HG03175 (cell line): ENCODE data around the gene FKBP1A.
"Not testable (repeated sequence)": the region's sequence is repeated elsewhere in the genome, so short reads cannot be mapped to it uniquely, and the experiment has no call there.

ENCODE experiments used
- ATAC-seq: cut with Tn5 transposase; IDR thresholded peaks from one replicate; pipeline ENCODE4 v1.9.1; 2021; ENCODE audit warnings: mild to moderate bottlenecking, moderate library complexity; ENCODE audit not compliant: unreplicated experiment

FKBP1A gene

GRCh38 chr20:1369970-1370369 lies 22.9 kb downstream of the FKBP1A start:
- ATAC-seq = no peak

GRCh38 chr20:1368448-1369199 lies 24.2 kb downstream of the FKBP1A start:
- no peak for ATAC-seq

DNA sequence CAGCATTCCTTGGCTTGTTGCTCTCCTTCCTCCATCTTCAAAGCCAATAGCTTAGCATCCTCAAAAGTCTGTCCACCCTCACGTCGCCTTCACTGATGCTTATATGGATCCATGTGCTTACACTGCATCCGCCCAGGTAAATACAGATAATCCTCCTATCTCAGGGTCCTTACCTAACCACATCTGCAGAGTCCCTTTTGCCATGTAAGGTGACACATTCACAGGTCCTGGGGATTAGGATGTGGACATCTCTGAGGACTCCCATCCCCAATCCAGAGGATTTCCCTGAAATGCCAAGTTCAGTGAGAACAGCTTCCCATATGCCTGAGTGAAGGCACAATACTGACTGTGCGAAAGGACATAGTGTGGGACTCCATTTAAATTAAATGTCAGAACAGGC lies 25.4 kb downstream of the FKBP1A start:
- no peak for ATAC-seq

GRCh38 chr20:1364106-1364505 lies 28.7 kb downstream of the FKBP1A start:
- no peak for ATAC-seq

DNA sequence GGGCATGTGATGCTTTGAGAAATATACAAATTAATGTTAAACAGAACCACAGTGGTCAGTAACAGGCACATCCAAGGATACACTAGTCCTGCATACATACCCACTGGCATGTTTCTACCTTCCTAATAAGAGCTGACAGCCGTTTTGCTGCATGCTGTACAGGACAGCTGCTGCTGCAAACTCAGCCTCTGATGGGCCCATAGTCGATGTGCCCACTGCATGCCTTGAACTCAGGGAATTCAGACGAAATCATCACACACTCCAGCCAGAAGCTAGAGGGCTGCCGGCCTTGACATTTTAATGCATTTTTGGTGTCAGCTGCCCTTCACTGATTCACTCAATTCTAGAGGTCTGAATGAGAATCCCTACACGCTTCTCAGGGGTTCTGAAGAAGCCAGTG lies 29.3 kb downstream of the FKBP1A start:
- no peak for ATAC-seq

- no peak for ATAC-seq
Measured at GRCh38 chr20:1362484-1362883, 30.4 kb downstream of the FKBP1A start.

DNA sequence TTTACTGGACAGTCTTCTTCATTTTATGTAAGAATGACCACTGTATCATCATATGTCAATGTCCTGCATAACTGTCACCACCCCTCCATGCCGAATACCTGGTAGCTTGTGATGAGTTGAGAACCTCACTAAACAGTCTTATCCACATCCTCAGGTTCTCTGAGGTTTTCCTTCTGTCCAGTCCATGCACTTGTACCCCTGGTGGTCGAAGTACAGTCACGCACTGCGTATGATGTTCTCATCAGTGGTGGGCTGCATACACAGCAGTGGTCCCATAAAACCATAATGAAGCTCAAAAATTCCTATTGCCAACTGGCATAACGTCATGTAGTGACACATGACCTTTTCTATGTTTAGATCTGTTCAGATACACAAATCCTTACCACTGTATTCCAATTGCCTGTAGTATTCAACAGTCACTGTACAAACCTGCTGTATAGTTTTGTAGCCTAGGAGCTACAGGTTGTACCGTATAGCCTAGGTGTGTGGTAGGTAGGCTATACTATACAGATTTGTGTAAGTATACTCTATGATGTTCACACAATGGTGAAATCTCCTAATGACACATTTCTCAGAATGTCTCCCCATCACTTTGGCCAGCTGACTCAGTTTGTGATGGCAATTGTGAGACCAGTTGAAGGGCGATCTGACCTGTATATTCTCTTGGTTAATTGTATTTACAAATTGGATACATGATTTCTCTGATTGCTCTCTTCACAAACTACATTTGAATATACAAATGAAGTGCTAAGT lies 32.6 kb downstream of the FKBP1A start:
- ATAC-seq = no peak

- no peak for ATAC-seq
Measured at GRCh38 chr20:1357921-1358671, 34.8 kb downstream of the FKBP1A start.

DNA sequence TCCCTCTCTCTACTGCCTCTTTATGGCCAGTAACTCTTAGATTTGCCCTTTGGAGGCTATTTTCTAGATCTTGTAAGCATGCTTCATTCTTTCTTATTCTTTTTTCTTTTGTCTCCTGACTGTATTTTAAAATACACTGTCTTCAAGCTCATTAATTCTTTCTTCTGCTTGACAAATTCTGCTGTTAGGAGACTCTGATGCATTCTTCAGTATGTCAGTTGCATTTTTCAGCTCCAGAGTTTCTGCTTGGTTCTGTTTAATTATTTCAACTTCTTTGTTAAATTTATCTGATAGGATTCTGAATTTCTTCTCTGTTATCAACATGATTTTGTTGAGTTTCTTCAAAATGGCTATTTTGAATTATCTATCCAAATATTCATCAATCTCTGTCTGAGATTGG lies 38.9 kb downstream of the FKBP1A start:
- ATAC-seq = no peak

DNA sequence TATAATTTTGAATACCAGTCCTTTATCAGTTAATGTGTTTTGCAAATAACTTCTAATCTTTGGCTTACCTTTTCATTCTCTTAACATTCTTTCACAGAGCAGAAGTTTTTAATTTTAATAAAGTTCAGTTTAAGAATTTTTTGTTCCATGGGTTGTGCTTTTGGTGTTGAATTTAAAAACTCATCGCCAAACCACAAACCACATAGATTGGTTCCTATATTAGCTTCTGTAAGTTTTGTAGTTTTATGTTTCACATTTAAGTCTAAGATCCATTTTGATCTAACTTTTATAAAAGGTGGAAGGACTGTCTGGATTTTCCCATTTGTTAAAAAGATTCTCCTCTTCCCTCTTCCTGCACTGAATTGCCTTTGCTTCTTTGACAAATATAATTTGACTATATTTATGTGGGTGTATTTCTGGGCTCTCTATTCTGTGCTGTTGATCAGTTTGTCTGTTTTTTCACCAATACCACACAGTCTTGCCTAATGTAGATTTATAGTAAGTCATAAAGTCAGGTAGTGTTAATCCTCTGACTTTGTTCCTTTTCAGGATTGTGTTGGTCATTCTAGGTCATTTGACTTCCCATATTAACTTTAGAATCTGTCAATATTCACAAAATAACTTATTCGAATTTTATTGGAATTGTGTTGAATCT lies 46.4 kb downstream of the FKBP1A start:
- no peak for ATAC-seq

DNA sequence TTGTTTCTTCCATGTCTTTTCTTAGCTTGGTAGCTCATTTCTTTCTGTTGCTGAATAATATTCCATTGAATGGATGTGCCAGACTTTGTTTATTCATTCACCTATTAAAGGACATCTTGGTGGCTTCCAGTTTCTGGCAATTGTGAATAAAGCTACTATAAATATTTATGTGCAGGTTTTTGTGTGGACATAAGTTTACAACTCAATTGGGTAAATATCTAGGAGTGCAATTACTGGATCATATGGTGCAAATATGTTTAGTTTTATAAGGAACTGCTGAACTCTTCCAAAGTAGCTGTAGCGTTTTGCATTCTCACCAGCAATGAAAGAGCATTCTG lies 47.1 kb downstream of the FKBP1A start:
- no peak for ATAC-seq

DNA sequence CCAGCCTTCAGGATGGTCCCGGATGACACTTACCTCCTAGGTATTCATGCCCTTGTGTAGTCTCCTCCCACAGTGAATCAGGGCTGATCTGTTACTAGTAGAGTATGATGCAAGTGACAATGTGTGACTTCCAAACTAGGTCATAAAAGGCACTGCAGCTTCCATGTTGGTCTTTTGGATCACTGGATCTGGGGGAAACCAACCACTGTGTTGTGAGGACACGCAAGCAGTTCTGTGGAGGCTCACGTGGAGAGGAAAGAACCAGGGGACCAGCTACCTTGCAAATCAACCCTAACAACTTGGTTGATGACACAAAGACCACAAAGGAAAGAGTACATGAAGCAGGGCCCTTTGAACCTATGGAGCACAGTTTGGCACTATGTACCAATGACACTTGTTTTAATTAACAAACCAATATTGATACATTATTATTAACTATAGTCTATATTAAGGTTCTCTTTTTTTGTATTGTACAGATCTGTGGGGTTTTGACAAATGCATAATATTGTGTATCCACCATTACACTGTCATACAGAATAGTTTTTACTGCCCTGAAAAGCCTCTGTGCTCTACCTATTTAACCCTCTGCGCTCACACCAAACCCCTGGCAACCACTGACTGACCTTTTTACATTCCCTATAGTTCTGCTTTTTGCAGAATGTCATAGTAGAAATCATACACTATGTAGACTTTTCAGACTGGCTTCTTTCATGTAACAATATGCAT lies 47.7 kb downstream of the FKBP1A start:
- ATAC-seq = no peak

DNA sequence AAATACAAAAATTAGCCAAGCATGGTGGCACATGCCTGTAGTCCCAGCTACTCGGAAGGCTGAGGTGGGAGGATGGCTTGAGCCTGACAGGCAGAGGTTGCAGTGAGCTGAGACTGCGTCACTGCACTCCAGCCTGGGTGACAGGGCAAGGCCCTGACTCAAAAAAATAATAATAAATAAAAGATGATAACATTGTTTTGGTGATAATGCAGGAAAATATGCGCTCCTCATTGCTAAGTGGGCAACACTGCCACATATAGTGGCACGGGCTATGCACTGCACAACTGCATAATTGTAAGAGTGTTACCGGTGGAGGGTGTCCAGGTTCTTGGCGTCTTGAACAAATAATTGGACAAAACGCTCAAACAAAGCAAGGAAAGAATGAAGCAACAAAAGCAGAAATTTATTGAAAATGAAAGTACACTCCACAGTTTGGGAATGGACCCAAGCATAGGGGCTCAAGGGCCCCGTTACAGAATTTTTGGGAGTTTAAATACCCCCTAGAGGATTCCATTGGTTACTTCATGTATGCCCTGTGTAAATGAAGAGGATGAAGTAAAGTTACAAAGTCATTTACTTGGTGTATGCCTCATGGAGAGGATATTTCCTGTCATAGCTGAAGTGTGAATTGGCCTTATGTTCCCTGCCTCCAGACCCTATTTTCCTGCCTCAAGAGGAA lies 49.3 kb downstream of the FKBP1A start:
- ATAC-seq = not testable (repeated sequence)

DNA sequence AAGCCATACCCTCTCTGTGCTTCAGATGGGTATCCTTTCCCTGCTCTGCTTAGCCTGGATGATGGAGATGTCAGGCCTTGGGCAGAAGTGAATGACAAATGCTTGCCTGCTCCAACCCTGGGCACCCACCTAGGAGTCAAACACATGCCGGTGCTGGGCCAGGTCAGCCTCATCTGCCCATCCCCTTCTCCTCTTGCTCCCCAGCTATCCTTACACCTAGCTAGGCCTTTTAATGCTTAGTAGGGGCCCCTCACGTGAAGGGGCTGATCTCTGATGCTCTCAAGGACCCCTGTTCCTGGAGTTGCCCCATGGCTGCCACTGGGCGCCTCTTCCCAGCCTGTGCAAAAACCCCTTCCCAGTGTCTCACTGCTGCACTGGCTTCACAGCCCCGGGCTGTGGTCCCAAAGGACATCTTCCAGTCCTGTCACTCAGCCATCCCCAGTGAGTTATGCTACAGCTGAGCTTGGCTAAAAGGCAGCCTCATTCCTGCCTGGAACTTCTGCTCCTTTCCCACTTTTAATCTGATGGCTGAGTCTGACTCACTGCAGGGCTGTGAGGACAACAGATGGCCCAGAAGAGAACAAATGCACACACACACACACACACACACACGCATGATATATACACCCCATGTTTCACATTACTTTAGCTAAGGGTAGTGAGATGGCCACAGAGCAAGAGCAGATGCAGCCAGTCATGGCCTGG lies 51.1 kb downstream of the FKBP1A start:
- ATAC-seq = no peak

DNA sequence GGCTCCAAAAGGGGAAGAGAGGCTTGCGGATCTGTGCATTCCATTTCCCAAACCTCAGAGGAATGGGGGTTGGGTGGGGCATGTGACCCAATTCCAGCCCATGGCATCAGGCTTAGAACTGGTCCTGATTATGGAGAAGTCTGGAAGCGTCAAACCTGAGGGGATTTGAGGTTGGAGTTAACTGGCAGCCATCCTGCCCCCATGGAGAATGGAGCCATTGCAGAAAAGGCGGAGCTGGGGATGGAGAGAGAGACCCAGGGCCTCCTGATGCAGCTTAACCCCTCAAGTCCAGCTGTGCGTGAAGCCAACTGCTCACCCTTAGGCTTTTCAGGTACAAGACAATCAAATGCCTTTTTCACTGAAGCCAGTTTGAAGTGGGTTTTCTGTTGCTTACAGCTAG lies 54.1 kb downstream of the FKBP1A start:
- ATAC-seq = no peak

GRCh38 chr20:1338096-1338495 lies 54.8 kb downstream of the FKBP1A start:
- ATAC-seq = no peak

DNA sequence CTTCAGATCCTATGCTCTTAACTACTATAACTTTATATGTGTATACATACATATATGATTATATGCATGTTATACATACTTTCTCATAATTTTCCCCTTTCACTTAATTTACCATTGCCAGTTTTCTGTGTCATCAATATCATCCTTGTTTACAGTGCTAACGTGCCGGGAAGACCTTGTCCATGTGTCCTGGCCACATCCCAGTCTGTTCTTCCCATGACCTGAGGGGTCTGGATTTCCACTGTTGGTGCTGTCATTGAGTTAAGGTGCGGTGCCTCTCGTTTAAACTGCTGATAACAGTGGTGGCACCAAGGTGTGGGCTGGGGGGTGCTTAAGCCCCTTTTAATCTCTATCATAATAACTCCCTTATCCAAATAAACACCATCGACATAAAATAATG lies 55.4 kb downstream of the FKBP1A start:
- no peak for ATAC-seq

DNA sequence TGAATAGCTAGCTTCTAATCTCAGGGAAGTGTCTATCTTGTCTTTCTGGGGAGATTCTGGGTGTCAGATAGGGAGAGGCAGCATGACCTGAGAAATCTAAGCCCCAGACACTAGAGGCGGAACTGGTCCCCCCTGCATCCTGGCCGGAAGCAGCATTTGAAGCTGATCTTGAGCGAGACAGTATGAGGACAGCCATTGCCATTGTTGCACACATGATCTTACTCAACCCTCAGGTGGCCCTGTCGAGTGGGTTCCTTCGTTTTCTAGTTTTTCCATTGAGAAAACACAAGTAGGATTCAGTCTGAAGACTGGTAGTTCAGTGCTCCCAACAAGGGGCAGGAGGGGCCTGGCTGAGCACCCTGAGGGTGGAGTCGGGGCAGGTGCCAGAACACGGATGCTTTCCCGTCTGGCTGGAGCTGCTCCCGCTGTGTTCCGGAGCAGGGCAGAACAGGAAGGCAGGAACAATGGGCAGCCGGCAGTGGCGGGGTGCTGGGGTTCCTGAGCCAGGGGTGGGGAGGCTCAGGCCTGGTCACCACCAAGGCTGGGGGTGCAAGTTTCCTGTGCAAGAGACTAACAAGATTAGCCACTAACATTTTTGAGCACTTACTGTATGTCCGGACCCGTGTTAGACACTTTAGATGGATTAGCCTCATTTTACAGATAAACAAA lies 56.0 kb downstream of the FKBP1A start:
- no peak for ATAC-seq
